Gastroesophageal sphincter (tissue), 4 donors: ENCODE results near the gene VPS35L. TPM values are rescaled to one million over a fixed set of nuclear protein-coding genes. Genes with fewer than 3 reads are reported as not detected.

Experiments
- ATAC-seq: fragments of 150-250 bp; one replicate; pipeline ENCODE4 v1.9.1; 2016; ENCODE audit warnings: mild to moderate bottlenecking, moderate library complexity
- H3K27ac ChIP-seq, 4 donors: fragments of 200-600 bp; sonication (generic) in 3 of 4; 1 replicate in 3 of 4; 2 replicates in 1 of 4; pipeline ENCODE4 v1.5.1; 2016 to 2019
- H3K27me3 ChIP-seq: fragments of 200-600 bp; sonication (generic); one replicate; pipeline ENCODE4 v1.5.1; 2019
- H3K36me3 ChIP-seq, 2 donors: fragments of 200-600 bp; sonication (generic); one replicate each; pipeline ENCODE4 v1.5.1; 2019; ENCODE audit warnings: control low read depth in 1 of 2
- H3K4me1 ChIP-seq, 3 donors: fragments of 200-600 bp; sonication (generic); 1 replicate in 2 of 3; 2 replicates in 1 of 3; pipeline ENCODE4 v1.5.1; 2016 to 2019; ENCODE audit warnings: control low read depth in 2 of 3
- H3K4me3 ChIP-seq, 2 donors: fragments of 200-600 bp; sonication (generic); one replicate each; pipeline ENCODE4 v1.5.1; 2019; ENCODE audit warnings: mild to moderate bottlenecking in 1 of 2, moderate library complexity in 1 of 2
- H3K9me3 ChIP-seq, 3 donors: fragments of 200-600 bp; sonication (generic); one replicate each; pipeline ENCODE4 v1.5.1; 2017 to 2019; ENCODE audit warnings: control low read depth in 2 of 3
- EP300 ChIP-seq: sonication (generic); formaldehyde crosslinking; IDR thresholded peaks from one replicate; pipeline ENCODE4 v1.6.1; 2017; ENCODE audit warnings: antibody characterized with exemption, mild to moderate bottlenecking
- POLR2A ChIP-seq, 2 donors: fragments of 450-650 bp; IDR thresholded peaks; one replicate each; pipeline ENCODE4 v1.6.1; 2017; ENCODE audit warnings: antibody characterized with exemption in 2 of 2, mild to moderate bottlenecking in 2 of 2, moderate library complexity in 1 of 2
- POLR2AphosphoS5 ChIP-seq: sonication (generic); formaldehyde crosslinking; IDR thresholded peaks from one replicate; pipeline ENCODE4 v1.6.1; 2017; ENCODE audit warnings: antibody characterized with exemption
- WGBS, 2 donors: methylation state at CpG; one replicate each; pipeline ENCODE4 v1.1.5; 2018; ENCODE audit warnings: low coverage in 1 of 2; 5-methylcytosine and 5-hydroxymethylcytosine counted together
- total RNA-seq, 4 donors: library from RNA; depleted of rRNA; stranded (reverse); fragments of >200 nt; gene quantifications; one replicate each; pipeline ENCODE4 v1.1.0, GENCODE V29; 2016
- TF ChIP-seq, protein P1 (sequence below), 4 experiments: fragments of 200-600 bp in 2 of 4; fragments of 450-650 bp in 2 of 4; sonication (generic) in 1 of 4; IDR thresholded peaks; one replicate each; pipeline ENCODE4 v1.5.1; 2017 to 2019; ENCODE audit warnings: antibody characterized with exemption in 4 of 4, mild to moderate bottlenecking in 2 of 4, moderate library complexity in 2 of 4

Gene VPS35L
- total RNA-seq, 4 donors from 2014 or later: 39.0 to 59.6 (median 46.9) TPM

DNA sequence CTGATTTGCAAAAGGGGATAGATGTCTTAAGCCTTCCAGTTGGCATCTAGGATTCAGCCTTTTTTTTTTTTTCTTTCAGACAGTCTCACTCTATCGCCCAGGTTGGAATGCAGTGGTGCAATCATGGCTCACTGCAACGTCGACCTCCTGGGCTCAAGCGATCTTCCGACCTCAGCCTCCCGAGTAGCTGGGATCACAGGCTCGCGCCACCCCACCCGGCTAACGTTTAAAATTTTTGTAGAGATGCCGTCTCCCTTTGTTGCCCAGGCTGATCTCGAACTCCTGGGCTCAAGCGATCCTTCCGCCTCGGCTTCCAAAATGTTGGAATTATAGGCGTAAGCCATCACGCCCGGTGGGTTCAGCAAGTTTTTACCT, 32.3 kb upstream of the VPS35L start:
- Histone ChIP-seq H3K9me3 (no peaks in the 10 kb centered on the region), H3K4me1 (peaks cover 10 to 66% (median 25%) of the 10 kb centered on the region in 3 donors), H3K4me3 (no peak overlapping the region)

DNA sequence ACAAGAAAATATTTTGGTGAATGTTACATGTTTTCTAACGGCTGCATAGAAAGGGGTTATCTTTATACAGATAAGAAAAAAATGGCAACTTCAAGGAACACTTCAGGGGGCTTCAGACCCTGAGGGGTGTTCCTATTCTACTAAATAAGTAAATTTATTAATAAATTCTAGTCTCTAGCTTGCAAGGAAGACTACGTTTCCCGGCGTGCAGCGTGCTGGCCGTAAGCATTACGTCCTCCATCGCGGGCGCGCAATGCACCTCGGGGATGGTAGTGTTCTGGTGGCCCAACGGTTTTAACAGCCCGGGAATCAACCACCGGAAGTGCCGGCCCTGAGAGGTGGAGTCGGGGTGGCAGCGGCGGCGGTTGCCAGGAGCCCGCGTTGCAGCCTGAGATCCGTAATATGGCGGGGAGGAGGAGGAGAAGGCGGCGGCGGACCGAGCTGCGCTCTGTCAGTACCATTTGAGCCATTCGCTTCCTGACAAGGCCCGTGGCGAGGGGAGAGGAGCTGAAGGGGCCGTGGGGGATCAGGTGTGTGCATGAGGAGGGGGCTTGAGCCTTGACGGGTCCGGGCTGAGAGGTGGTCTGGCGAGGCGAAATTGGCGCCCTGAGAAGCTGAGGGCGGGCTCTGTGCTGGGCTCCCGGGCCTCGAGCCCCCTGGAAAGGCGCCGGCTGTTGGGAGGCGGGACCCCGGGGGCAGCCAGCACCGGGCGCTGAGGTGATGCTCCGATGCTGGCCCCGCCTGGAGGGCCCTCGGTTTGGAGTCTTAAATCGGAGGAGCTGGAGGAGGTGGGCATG, 31.7 kb upstream of the VPS35L start, which contains the start of gene CCP110:
Gene CCP110, plus strand, starts transcription at position 384 of the 797 bp plus-strand sequence. CDS start 3,940 bp downstream, outside the sequence.
- ATAC-seq: peak; percentile 92
- peaks cover 10 to 61% (median 25%) of the 10 kb centered on the region in 3 donors for H3K4me1 ChIP-seq

More for the DNA sequence above, 32.3 kb upstream of the VPS35L start:
- ATAC-seq: no peak
- peak overlapping the region in 2 of 4 donors; percentile 82 to 87 for H3K27ac ChIP-seq
- TF ChIP-seq, protein P1, sequence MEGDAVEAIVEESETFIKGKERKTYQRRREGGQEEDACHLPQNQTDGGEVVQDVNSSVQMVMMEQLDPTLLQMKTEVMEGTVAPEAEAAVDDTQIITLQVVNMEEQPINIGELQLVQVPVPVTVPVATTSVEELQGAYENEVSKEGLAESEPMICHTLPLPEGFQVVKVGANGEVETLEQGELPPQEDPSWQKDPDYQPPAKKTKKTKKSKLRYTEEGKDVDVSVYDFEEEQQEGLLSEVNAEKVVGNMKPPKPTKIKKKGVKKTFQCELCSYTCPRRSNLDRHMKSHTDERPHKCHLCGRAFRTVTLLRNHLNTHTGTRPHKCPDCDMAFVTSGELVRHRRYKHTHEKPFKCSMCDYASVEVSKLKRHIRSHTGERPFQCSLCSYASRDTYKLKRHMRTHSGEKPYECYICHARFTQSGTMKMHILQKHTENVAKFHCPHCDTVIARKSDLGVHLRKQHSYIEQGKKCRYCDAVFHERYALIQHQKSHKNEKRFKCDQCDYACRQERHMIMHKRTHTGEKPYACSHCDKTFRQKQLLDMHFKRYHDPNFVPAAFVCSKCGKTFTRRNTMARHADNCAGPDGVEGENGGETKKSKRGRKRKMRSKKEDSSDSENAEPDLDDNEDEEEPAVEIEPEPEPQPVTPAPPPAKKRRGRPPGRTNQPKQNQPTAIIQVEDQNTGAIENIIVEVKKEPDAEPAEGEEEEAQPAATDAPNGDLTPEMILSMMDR (IDR thresholded peaks at IDR 0.05): no peak
- no peak for TF ChIP-seq POLR2AphosphoS5
- no peak for TF ChIP-seq POLR2A (IDR thresholded peaks at IDR 0.05)
- TF ChIP-seq EP300: no peak
- no peaks in the 10 kb centered on the region for H3K27me3 ChIP-seq
- peaks cover 0 to 6% of the 10 kb centered on the region in 2 donors for H3K36me3 ChIP-seq
- 55% methylated on average over 14 of the region's 18 CpGs; no CpG with 5 or more reads in 1 of the 2 donors for WGBS, 2 donors

DNA sequence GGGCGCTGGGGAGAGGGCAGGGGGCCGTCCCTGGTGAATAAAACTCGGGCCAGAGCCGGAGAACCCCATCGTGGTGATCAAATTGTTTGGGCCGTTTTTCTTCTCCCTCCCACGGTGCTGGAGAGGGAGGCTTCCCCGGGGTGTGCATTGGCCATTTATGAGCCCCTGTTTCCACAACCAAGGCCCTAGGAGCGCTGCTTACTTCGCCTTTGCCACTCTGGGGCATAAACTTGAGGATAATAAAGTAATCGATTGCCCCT, 31.2 kb upstream of the VPS35L start:
- no peak for ATAC-seq
- TF ChIP-seq POLR2AphosphoS5 (no peak), EP300 (no peak), POLR2A (IDR thresholded peaks at IDR 0.05) (no peak)
- TF ChIP-seq, protein P1 (IDR thresholded peaks at IDR 0.05): no peak
- WGBS, 2 donors: 0% methylated on average over 4 of the region's 11 CpGs; no CpG with 5 or more reads in 1 of the 2 donors
- no peaks in the 10 kb centered on the region for H3K9me3 ChIP-seq
- H3K4me1 ChIP-seq: peaks cover 10 to 56% (median 25%) of the 10 kb centered on the region in 3 donors
- no peaks in the 10 kb centered on the region for H3K27me3 ChIP-seq
- peak overlapping the region in 3 of 4 donors; percentile 66 to 87 (median 82) for H3K27ac ChIP-seq
- peak overlapping the region; percentile 89 to 94 for H3K4me3 ChIP-seq
- H3K36me3 ChIP-seq: peaks cover 0 to 17% of the 10 kb centered on the region in 2 donors

More for the DNA sequence above, 31.7 kb upstream of the VPS35L start, which contains the start of gene CCP110:
- Histone ChIP-seq H3K4me3 (peak within 1 kb of the TSS; percentile 89 to 94), H3K27ac (peak within 1 kb of the TSS; percentile 44 to 94 (median 86)), H3K9me3 (no peaks in the 10 kb centered on the region), H3K27me3 (no peaks in the 10 kb centered on the region), H3K36me3 (peaks cover 0 to 11% of the 10 kb centered on the region in 2 donors)
- 3 to 6% methylated on average over 12 of the region's 51 CpGs for WGBS, 2 donors
- peak; percentile 61 to 65 for TF ChIP-seq POLR2A (IDR thresholded peaks at IDR 0.05)
- TF ChIP-seq POLR2AphosphoS5: peak; percentile 56
- TF ChIP-seq EP300: no peak
- TF ChIP-seq, protein P1 (IDR thresholded peaks at IDR 0.05): no peak

DNA sequence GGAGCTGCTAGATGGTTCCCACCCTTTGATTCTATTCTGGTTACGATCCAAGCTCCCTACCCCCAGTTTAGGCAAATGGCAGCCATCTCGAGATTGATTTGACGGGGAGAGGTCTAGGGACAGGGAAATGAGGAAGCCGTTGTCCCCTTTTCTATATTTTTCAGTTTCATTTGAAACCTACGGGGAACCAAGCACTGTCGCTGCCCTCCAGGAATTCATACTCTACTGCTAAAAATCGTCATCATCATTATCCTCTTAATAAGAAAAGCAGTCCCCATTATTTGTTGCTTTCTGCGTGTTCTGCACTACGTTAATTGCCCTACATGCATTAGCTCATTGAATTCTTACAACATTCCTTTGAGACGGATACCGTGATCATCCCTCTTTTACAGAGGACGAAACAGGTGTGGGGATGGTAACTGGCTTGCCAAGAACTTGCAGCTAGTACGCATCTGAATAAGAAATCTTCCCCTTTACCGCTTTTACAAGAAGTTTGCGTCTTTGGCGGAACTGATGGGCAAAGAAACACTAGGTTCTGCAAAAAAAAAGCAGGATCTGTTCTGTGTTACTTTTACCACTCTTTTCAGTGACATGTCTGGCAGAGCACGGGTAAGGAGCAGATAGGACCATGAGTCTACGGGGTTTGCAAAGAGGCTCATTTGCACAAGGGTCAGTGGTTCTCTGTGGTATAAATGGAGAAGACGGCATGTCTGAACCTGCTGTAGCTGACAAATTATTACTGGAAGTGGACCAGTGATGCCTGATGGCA, 30.7 kb upstream of the VPS35L start:
- peak overlapping the region in 3 of 4 donors; percentile 66 to 87 (median 82) for H3K27ac ChIP-seq
- no peak for ATAC-seq
- WGBS, 2 donors: 5 to 21% methylated on average over 15 to 19 of the region's 19 CpGs
- no peak for TF ChIP-seq EP300
- TF ChIP-seq, protein P1 (IDR thresholded peaks at IDR 0.05): no peak
- no peak for TF ChIP-seq POLR2A (IDR thresholded peaks at IDR 0.05)
- no peak for TF ChIP-seq POLR2AphosphoS5
- H3K36me3 ChIP-seq: peaks cover 0 to 20% of the 10 kb centered on the region in 2 donors
- peak overlapping the region; percentile 89 to 94 for H3K4me3 ChIP-seq
- H3K9me3 ChIP-seq: no peaks in the 10 kb centered on the region
- peaks cover 10 to 51% (median 22%) of the 10 kb centered on the region in 3 donors for H3K4me1 ChIP-seq
- H3K27me3 ChIP-seq: no peaks in the 10 kb centered on the region
